Skeletal muscle tissue (tissue), 4 donors: ENCODE data around the gene HAPLN3. TPM values are rescaled to one million over a fixed set of nuclear protein-coding genes. Genes with fewer than 3 reads are reported as not detected.

Experiments used
- H3K27ac ChIP-seq: one replicate; pipeline ENCODE4 v1.7.0; 2013; ENCODE audit warnings: mild to moderate bottlenecking, low read depth, low read length, inconsistent platforms
- H3K27me3 ChIP-seq, 3 donors: one replicate each; pipeline ENCODE4 v1.7.0; 2013; ENCODE audit warnings: low read length in 3 of 3; ENCODE audit not compliant: control insufficient read depth in 3 of 3, insufficient read depth in 3 of 3
- H3K36me3 ChIP-seq, 3 donors: one replicate each; pipeline ENCODE4 v1.7.0; 2013; ENCODE audit warnings: low read length in 3 of 3; ENCODE audit not compliant: control insufficient read depth in 3 of 3, insufficient read depth in 3 of 3
- H3K4me1 ChIP-seq, 3 donors: one replicate each; pipeline ENCODE4 v1.7.0; 2013; ENCODE audit warnings: low read length in 3 of 3, mild to moderate bottlenecking in 3 of 3; ENCODE audit not compliant: control insufficient read depth in 3 of 3, insufficient read depth in 3 of 3
- H3K4me3 ChIP-seq, 3 donors: one replicate each; pipeline ENCODE4 v1.7.0; 2013; ENCODE audit warnings: low read length in 3 of 3
- H3K9ac ChIP-seq, 3 donors: one replicate each; pipeline ENCODE4 v1.7.0; 2013; ENCODE audit warnings: low read length in 3 of 3, mild to moderate bottlenecking in 3 of 3, moderate library complexity in 2 of 3, low read depth in 1 of 3
- H3K9me3 ChIP-seq, 3 donors: one replicate each; pipeline ENCODE4 v1.7.0; 2013; ENCODE audit warnings: low read length in 3 of 3; ENCODE audit not compliant: control insufficient read depth in 3 of 3
- total RNA-seq: library from RNA; depleted of rRNA; stranded (reverse); fragments of >200 nt; gene quantifications from one replicate; pipeline ENCODE4 v1.2.3, GENCODE V29; 2014
- donor health status: Osteomylitis.

Gene HAPLN3
- total RNA-seq, 1 donor from 2014 or later = 6.3 TPM

- H3K9ac ChIP-seq = no peak overlapping the region
- peaks cover 2 to 8% (median 3%) of the 10 kb centered on the region in 3 donors for H3K27me3 ChIP-seq
- H3K27ac ChIP-seq = no peak overlapping the region
- H3K9me3 ChIP-seq = no peaks in the 10 kb centered on the region
- H3K36me3 ChIP-seq = no peaks in the 10 kb centered on the region
- no peak overlapping the region for H3K4me3 ChIP-seq
- H3K4me1 ChIP-seq = no peaks in the 10 kb centered on the region
These were observed 56.7 kb downstream of the HAPLN3 start for GRCh38 chr15:88838667-88839066.

GRCh38 chr15:88835646-88836045 lies 59.7 kb downstream of the HAPLN3 start:
- no peaks in the 10 kb centered on the region for H3K9me3 ChIP-seq
- no peaks in the 10 kb centered on the region for H3K4me1 ChIP-seq
- no peak overlapping the region for H3K4me3 ChIP-seq
- no peak overlapping the region for H3K9ac ChIP-seq
- H3K27me3 ChIP-seq = peaks cover 0 to 8% (median 0%) of the 10 kb centered on the region in 3 donors
- no peak overlapping the region for H3K27ac ChIP-seq
- H3K36me3 ChIP-seq = no peaks in the 10 kb centered on the region

GRCh38 chr15:88835119-88835518 lies 60.2 kb downstream of the HAPLN3 start:
- no peak overlapping the region for H3K27ac ChIP-seq
- no peak overlapping the region for H3K9ac ChIP-seq
- peaks cover 0 to 8% (median 0%) of the 10 kb centered on the region in 3 donors for H3K27me3 ChIP-seq
- H3K4me1 ChIP-seq = no peaks in the 10 kb centered on the region
- H3K9me3 ChIP-seq = no peaks in the 10 kb centered on the region
- H3K4me3 ChIP-seq = no peak overlapping the region
- H3K36me3 ChIP-seq = no peaks in the 10 kb centered on the region

- Histone ChIP-seq H3K9ac (no peak overlapping the region), H3K4me1 (no peaks in the 10 kb centered on the region), H3K27me3 (peaks cover 0 to 4% (median 0%) of the 10 kb centered on the region in 3 donors), H3K9me3 (no peaks in the 10 kb centered on the region), H3K36me3 (no peaks in the 10 kb centered on the region), H3K27ac (no peak overlapping the region), H3K4me3 (no peak overlapping the region)
These were observed 61.0 kb downstream of the HAPLN3 start for GRCh38 chr15:88834211-88834812.

GRCh38 chr15:88833731-88834100 lies 61.6 kb downstream of the HAPLN3 start:
- Histone ChIP-seq H3K4me3 (no peak overlapping the region), H3K4me1 (no peaks in the 10 kb centered on the region), H3K36me3 (no peaks in the 10 kb centered on the region), H3K9me3 (no peaks in the 10 kb centered on the region), H3K27me3 (peaks cover 0 to 4% (median 0%) of the 10 kb centered on the region in 3 donors), H3K9ac (no peak overlapping the region), H3K27ac (no peak overlapping the region)

GRCh38 chr15:88832820-88833730 lies 62.3 kb downstream of the HAPLN3 start:
- H3K27me3 ChIP-seq = no peaks in the 10 kb centered on the region
- no peak overlapping the region for H3K27ac ChIP-seq
- no peaks in the 10 kb centered on the region for H3K36me3 ChIP-seq
- H3K4me1 ChIP-seq = no peaks in the 10 kb centered on the region
- H3K4me3 ChIP-seq = no peak overlapping the region
- no peak overlapping the region for H3K9ac ChIP-seq
- H3K9me3 ChIP-seq = no peaks in the 10 kb centered on the region

GRCh38 chr15:88830016-88830415 lies 65.3 kb downstream of the HAPLN3 start:
- Histone ChIP-seq H3K27me3 (no peaks in the 10 kb centered on the region), H3K9me3 (no peaks in the 10 kb centered on the region), H3K4me3 (no peak overlapping the region), H3K27ac (no peak overlapping the region), H3K9ac (no peak overlapping the region), H3K4me1 (no peaks in the 10 kb centered on the region), H3K36me3 (no peaks in the 10 kb centered on the region)

- no peaks in the 10 kb centered on the region for H3K4me1 ChIP-seq
- H3K27ac ChIP-seq = no peak overlapping the region
- H3K4me3 ChIP-seq = no peak overlapping the region
- H3K27me3 ChIP-seq = no peaks in the 10 kb centered on the region
- H3K9ac ChIP-seq = no peak overlapping the region
- H3K36me3 ChIP-seq = no peaks in the 10 kb centered on the region
- no peaks in the 10 kb centered on the region for H3K9me3 ChIP-seq
These were observed 66.6 kb downstream of the HAPLN3 start for GRCh38 chr15:88828791-88829190.
